Suprapubic skin (tissue), 4 donors: ENCODE data around the gene CYP4B1.

Source experiments
- EP300 ChIP-seq: sonication (generic); formaldehyde crosslinking; IDR thresholded peaks from one replicate; pipeline ENCODE4 v1.6.1; 2017; ENCODE audit warnings: antibody characterized with exemption
- POLR2AphosphoS5 ChIP-seq, 3 donors: sonication (generic); formaldehyde crosslinking; IDR thresholded peaks; one replicate each; pipeline ENCODE4 v1.6.1; 2017; ENCODE audit warnings: antibody characterized with exemption in 3 of 3

GRCh38 chr1:46805755-46806154, 6.9 kb downstream of the CYP4B1 start:
- TF ChIP-seq POLR2AphosphoS5 (IDR thresholded peaks at IDR 0.05) (no peak), EP300 (no peak)
